ENCODE data around the gene FATE1. TPM values are rescaled to one million over a fixed set of nuclear protein-coding genes. Genes with fewer than 3 reads are reported as not detected.

FATE1 gene
- total RNA-seq, 2 experiments from 2014 or later, result not detected

GRCh38 chrX:151765026-151765425 is 49.2 kb downstream of the FATE1 start:
- no peak overlapping the region for H3K4me3 ChIP-seq (ENCODE audit: low read depth, low read length, poor library complexity, severe bottlenecking)
- no peaks in the 10 kb centered on the region for H3K4me1 ChIP-seq (ENCODE audit: insufficient read depth, low read length, poor library complexity, severe bottlenecking)
- BruUV-seq (replicated peaks), result no TSS peak
- intact Hi-C loops (cut with micrococcal nuclease; ENCODE audit: unreplicated experiment), result no loop called here
- DNase-seq (ENCODE audit: low spot score), result no peak
- no peaks in the 10 kb centered on the region for H3K9me3 ChIP-seq (ENCODE audit: low read length)
- no peak overlapping the region for H3K4me2 ChIP-seq (ENCODE audit: low read length)
- H3K9me2 ChIP-seq (ENCODE audit: insufficient read depth, low read length), result no peaks in the 10 kb centered on the region
- no peaks in the 10 kb centered on the region for H3K79me2 ChIP-seq (ENCODE audit: insufficient read depth, low read depth, low read length)
- ChIA-PET CTCF (ENCODE audit: unreplicated experiment) (no interaction called here), POLR2A (interaction anchor here (1.0 kb wide), 1 partner anchor 9 kb away, joined by 3 read pairs; no protein-coding TSS in a partner anchor)
- no peaks in the 10 kb centered on the region for H3K36me3 ChIP-seq (ENCODE audit: insufficient read depth, low read length)
- H3K27ac ChIP-seq (ENCODE audit: low read depth, low read length, poor library complexity, severe bottlenecking), result no peak overlapping the region
- H2AFZ ChIP-seq (ENCODE audit: low read length), result no peak overlapping the region
- H4K20me1 ChIP-seq (ENCODE audit: insufficient read depth, low read length), result no peaks in the 10 kb centered on the region
- no peak for TF ChIP-seq CTCF (conservative IDR thresholded peaks at IDR 0.05; ENCODE audit: low read length)
- TF ChIP-seq EZH2phosphoT487 (IDR thresholded peaks at IDR 0.05; ENCODE audit: borderline replicate concordance, low read depth, low read length), result no peak

GRCh38 chrX:151771726-151772125 is 55.9 kb downstream of the FATE1 start:
- BruUV-seq (replicated peaks), result no TSS peak
- no peak for TF ChIP-seq EZH2phosphoT487 (IDR thresholded peaks at IDR 0.05; ENCODE audit: borderline replicate concordance, low read depth, low read length)
- no peak for TF ChIP-seq CTCF (conservative IDR thresholded peaks at IDR 0.05; ENCODE audit: low read length)
- ChIA-PET CTCF (ENCODE audit: unreplicated experiment) (no interaction called here), POLR2A (no interaction called here)
- H4K20me1 ChIP-seq (ENCODE audit: insufficient read depth, low read length), result no peaks in the 10 kb centered on the region
- intact Hi-C loops (cut with micrococcal nuclease; ENCODE audit: unreplicated experiment), result no loop called here
- H3K36me3 ChIP-seq (ENCODE audit: insufficient read depth, low read length), result no peaks in the 10 kb centered on the region
- H3K4me1 ChIP-seq (ENCODE audit: insufficient read depth, low read length, poor library complexity, severe bottlenecking), result no peaks in the 10 kb centered on the region
- H3K9me2 ChIP-seq (ENCODE audit: insufficient read depth, low read length), result no peaks in the 10 kb centered on the region
- H2AFZ ChIP-seq (ENCODE audit: low read length), result no peak overlapping the region
- no peak overlapping the region for H3K4me2 ChIP-seq (ENCODE audit: low read length)
- no peaks in the 10 kb centered on the region for H3K79me2 ChIP-seq (ENCODE audit: insufficient read depth, low read depth, low read length)
- no peak overlapping the region for H3K27ac ChIP-seq (ENCODE audit: low read depth, low read length, poor library complexity, severe bottlenecking)
- no peak for DNase-seq (ENCODE audit: low spot score)
- no peaks in the 10 kb centered on the region for H3K9me3 ChIP-seq (ENCODE audit: low read length)
- H3K4me3 ChIP-seq (ENCODE audit: low read depth, low read length, poor library complexity, severe bottlenecking), result no peak overlapping the region

Other genes with a start within 250 kb of the FATE1 start
- not detected in 2 replicates for gene PASD1, start 152.4 kb upstream of the FATE1 start, total RNA-seq (2014; rRNA removed; shearing (Covaris generic))
- gene PASD1, start 152.4 kb upstream of the FATE1 start, total RNA-seq (2022), result not detected in 2 replicates
- not detected in 2 replicates for gene PRRG3, start 20.6 kb upstream of the FATE1 start, total RNA-seq (2014; rRNA removed; shearing (Covaris generic))
- gene PRRG3, start 20.6 kb upstream of the FATE1 start, total RNA-seq (2022), result not detected in 2 replicates
- gene CNGA2, start 18.7 kb downstream of the FATE1 start, total RNA-seq (2014; rRNA removed; shearing (Covaris generic)), result not detected in 2 replicates
- gene CNGA2, start 18.7 kb downstream of the FATE1 start, total RNA-seq (2022), result not detected in 2 replicates
- not detected in 2 replicates for gene MAGEA4, start 196.9 kb downstream of the FATE1 start, total RNA-seq (2014; rRNA removed; shearing (Covaris generic))
- not detected in 2 replicates for gene MAGEA4, start 196.9 kb downstream of the FATE1 start, total RNA-seq (2022)